ENCODE data around the gene NUTM2A.
"Not testable (repeated sequence)": the region's sequence is repeated elsewhere in the genome, so short reads cannot be mapped to it uniquely, and the experiment has no call there.

NUTM2A gene, protein sequence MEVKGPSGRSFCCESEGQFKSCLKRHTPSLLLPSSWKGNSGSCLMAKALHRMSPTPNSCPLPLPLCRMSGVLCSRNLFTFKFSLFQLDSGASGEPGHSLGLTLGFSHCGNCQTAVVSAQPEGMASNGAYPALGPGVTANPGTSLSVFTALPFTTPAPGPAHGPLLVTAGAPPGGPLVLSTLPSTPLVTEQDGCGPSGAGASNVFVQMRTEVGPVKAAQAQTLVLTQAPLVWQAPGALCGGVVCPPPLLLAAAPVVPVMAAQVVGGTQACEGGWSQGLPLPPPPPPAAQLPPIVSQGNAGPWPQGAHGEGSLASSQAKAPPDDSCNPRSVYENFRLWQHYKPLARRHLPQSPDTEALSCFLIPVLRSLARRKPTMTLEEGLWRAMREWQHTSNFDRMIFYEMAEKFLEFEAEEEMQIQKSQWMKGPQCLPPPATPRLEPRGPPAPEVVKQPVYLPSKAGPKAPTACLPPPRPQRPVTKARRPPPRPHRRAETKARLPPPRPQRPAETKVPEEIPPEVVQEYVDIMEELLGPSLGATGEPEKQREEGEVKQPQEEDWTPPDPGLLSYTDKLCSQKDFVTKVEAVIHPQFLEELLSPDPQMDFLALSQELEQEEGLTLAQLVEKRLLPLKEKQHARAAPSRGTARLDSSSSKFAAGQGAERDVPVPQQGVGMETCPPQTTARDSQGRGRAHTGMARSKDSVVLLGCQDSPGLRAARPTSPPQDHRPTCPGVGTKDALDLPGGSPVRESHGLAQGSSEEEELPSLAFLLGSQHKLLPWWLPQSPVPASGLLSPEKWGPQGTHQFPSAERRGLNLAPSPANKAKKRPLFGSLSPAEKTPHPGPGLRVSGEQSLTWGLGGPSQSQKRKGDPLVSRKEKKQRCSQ

DNA sequence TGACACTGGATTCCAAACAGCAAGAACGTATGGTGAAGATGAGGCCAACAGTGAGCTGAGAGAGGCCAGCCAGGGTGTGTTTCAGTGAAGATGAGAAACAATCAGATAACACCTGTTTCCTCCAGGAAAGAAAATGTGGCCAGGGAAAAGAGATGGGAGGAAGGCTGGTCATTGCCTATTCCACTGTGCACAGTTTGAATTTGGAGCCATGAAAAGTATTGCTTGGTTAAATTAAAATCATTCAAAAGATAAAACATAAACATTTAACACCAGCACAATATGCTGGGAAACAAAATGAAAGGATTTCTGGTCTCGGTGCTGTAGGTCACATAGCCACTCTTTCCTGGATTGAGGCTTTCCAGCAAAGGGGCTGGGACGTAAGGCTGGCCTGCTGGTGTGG, at the start of gene NUTM2A:
NUTM2A (plus strand) TSS at position 301 of the 400 bp plus-strand sequence. CDS start 383 bp downstream, outside the sequence.
- not testable (repeated sequence) for DNase-seq (ENCODE audit: low read depth in 3 of 3)

- not testable (repeated sequence) for DNase-seq (ENCODE audit: low read depth in 3 of 3)
Observed at GRCh38 chr10:87177587-87177986, 47.7 kb upstream of the NUTM2A start.

DNA sequence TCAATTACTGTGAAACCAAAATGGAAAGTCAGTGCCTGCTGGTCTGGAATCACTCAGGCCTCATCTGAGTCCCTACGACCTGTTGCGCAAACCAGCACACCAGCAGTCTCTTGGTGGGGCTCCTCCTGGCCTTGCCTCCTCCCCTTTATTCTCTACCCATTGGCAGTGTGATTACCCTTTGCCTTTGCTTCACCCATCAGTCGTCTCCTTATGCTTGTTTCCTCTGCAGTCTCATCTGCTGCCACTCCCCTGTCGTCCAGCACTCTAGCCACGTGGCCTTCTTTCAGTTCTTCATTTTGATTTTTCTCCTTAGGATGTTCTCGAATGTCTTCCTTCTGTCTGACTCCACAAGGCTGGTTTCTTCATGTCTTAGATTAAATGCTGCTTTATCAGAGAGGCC, 40.8 kb upstream of the NUTM2A start:
- not testable (repeated sequence) for DNase-seq (ENCODE audit: low read depth in 3 of 3)

GRCh38 chr10:87186016-87186415, 39.2 kb upstream of the NUTM2A start:
- not testable (repeated sequence) for DNase-seq (ENCODE audit: low read depth in 3 of 3)

GRCh38 chr10:87187573-87187972, 37.7 kb upstream of the NUTM2A start:
- not testable (repeated sequence) for DNase-seq (ENCODE audit: low read depth in 3 of 3)

GRCh38 chr10:87191841-87192240, 33.4 kb upstream of the NUTM2A start:
- not testable (repeated sequence) for DNase-seq (ENCODE audit: low read depth in 3 of 3)

GRCh38 chr10:87200924-87201323, 24.3 kb upstream of the NUTM2A start:
- not testable (repeated sequence) for DNase-seq (ENCODE audit: low read depth in 3 of 3)

DNA sequence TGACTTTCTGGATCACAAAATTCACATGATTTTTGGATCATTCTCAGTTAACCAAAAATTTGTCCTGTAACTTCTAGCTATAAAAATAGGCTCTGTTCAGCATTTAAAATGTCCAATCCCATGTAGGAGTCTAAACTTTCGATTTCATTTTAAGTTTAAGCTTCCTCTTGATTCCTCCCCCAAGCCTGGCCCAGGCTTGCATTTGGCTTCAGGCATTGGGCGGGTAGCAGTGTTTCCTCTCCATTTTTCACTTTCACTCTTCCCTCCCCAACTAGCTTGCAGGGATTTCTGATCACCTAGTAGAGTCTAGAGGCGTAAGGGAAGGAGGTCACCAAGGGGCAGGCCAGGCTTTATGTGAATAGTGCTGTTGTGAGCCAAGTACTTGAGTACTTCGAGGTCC, 20.4 kb upstream of the NUTM2A start:
- DNase-seq (ENCODE audit: low read depth in 3 of 3): not testable (repeated sequence)

DNA sequence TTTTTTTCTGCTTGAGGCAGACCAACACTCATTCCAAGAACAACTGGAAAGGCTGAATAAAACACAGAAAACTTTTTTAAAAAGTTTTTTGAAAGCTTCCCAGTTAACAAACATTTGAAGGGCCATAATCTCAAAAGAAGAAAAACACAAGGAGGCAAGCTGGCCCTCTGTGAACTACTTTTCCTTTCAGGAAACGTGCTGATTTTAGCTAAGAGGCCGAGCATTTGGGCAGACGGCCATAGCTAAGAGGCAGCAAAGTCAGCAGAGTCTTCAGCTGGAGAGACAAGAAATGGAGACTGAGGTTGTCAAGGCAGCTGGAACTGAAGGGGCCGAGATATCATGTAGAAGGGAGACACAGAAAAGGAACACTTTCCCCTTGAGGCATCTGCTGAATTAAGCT, 18.3 kb upstream of the NUTM2A start:
- DNase-seq (ENCODE audit: low read depth in 3 of 3): not testable (repeated sequence)

DNA sequence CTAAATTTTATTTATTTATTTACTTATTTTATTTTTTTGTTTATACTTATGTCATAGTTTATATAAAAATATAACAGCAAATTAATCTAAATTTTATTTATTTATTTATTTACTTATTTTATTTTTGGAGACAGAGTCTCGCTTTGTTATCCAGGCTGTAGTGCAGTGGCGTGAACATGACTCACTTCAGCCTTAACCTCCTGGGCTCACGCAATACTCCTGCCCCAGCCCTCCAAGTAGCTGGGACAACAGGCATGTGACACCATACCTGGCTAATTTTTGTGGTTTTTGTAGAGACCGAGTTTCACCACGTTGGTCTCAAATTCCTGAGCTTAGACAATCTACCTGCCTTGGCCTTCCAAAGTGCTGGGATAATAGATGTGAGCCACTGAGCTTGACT, 14.9 kb upstream of the NUTM2A start:
- not testable (repeated sequence) for DNase-seq (ENCODE audit: low read depth in 3 of 3)

DNA sequence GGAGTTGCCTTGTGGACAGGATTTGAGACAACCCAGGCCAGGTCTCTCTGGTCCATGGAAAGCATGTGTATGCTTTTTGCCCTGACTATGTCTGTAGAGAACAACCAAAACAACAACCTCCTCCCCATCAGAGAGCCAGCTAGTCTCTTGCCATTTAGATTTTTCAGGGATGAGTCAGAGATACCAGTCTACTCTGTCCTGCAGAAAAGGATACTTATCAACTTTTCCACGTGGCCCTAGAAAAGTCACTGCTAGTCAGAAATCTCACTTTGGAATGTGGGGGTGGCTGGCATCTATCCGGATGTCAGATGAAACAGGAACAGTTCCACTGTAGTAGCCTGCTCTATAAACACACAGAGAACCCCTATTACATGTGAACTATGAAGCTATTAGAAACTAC, 13.4 kb upstream of the NUTM2A start:
- DNase-seq (ENCODE audit: low read depth in 3 of 3): not testable (repeated sequence)

DNA sequence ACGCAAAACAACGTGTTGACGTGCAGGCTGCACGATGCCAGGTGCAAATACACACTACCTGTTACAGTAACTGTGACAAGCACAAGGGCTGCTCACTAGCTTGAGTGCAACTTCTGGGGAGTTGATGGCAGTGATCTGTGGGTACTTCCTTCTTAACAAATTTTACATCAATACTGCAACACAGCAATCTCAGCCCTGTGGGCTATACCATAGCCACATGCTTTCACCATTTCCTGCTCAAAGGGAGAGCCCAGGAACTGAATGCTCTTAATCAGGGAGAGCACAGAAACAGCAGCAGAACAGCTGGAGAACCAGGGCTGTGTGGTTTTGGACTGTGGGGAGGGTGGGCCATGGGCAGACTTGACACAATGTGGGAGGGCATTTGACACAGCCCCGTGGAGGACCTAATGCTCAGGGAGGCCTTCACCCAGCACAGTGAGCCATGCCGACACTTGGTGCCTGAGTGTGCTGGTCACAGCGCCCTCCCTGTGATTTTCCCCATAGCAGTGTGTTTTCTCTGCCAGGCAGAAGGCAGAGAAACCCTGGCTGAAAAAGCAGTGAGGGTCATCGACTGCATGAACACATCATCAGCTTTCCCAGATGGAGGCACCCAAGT, 12.0 kb upstream of the NUTM2A start:
- DNase-seq (ENCODE audit: low read depth in 3 of 3): not testable (repeated sequence)

DNA sequence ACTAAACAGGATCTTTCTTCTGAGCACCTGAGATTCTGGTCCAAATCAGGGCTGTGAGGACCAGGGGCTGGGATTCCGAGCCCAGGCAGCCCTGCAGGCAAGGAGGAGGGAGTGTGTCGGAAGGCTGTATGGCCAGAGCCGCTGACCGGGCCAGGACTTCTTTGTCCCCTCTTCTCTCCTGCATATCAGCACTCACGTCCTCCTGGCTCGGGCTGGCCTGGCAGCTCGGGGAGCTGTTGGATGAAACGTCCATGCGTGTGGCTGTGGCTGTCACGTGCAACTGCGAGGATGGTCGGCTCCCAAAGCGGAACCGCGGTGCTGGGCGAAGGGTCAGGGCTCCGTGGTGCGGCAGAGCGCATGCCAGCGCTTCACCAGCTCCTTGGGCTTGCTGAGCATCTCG, 11.4 kb upstream of the NUTM2A start:
- not testable (repeated sequence) for DNase-seq (ENCODE audit: low read depth in 3 of 3)

GRCh38 chr10:87216120-87216519, 9.1 kb upstream of the NUTM2A start:
- DNase-seq (ENCODE audit: low read depth in 3 of 3): not testable (repeated sequence)

DNA sequence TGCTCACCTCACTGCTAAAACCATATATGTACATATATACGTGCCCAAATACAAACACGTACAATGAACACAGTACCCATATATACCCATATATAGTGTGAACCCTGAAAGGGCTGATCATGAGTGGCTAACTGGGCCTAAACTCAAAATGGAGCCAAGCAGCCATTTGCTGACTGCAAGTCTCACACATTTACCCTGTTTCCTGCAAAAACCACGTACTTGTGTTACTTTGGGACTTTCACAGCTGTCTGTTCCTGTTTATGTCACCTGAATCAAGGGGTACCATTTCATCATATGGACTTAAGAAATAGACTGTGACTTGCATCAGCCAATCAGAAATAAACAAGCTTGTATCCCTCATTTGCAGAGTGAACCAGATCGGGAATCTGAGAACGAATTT, 5.9 kb upstream of the NUTM2A start:
- not testable (repeated sequence) for DNase-seq (ENCODE audit: low read depth in 3 of 3)

GRCh38 chr10:87222789-87223188, 2.5 kb upstream of the NUTM2A start:
- not testable (repeated sequence) for DNase-seq (ENCODE audit: low read depth in 3 of 3)

DNA sequence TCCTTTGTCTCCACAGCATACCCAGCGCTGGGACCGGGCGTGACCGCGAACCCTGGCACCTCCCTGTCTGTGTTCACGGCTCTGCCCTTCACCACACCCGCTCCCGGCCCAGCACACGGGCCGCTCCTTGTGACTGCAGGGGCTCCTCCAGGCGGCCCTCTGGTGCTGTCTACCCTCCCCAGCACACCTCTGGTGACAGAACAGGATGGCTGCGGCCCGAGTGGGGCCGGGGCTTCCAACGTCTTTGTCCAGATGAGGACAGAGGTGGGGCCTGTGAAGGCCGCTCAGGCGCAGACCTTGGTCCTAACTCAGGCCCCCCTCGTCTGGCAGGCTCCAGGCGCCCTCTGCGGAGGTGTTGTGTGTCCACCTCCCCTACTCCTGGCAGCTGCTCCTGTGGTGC, 3.0 kb downstream of the NUTM2A start:
- not testable (repeated sequence) for DNase-seq (ENCODE audit: low read depth in 3 of 3)

DNA sequence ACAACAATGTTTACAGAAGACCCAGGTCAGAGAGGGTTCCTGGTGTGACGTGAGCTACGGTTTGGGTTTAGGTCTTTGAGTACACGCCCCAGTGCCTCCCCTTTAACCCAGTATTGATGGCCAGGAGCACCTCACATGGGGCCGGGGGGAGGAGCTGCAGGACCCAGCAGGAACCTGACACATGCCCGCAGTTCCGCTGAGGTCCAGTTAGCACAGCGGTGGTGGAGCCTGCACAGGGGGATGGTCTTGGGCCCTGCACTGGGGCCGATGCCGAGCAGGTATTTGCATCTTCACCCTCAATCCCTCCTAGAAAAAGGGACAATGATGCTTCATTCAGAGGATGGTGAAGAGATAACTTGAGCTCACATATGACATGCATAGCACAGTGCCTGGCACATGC, 4.0 kb downstream of the NUTM2A start:
- DNase-seq (ENCODE audit: low read depth in 3 of 3): not testable (repeated sequence)

DNA sequence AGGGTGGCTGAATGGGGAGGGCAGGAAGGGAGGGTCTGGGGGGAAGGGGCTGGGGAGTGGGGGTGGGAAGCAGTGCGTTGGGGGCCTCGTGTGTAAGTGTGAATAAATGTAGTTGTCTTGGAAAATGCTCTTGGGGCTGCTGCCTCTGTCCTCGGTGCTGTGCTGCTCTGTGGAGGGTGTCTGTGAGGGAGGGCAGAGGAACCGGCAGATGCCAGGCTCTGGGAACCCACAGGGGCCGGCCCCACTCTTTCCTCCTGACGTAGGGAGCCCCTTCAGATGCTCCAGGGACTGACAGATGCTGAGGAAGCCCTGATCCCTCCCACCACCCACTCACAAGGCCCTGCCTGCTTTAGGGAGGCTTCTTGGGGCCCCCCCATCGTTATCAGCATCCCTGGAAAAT, 9.6 kb downstream of the NUTM2A start:
- DNase-seq (ENCODE audit: low read depth in 3 of 3): not testable (repeated sequence)

DNA sequence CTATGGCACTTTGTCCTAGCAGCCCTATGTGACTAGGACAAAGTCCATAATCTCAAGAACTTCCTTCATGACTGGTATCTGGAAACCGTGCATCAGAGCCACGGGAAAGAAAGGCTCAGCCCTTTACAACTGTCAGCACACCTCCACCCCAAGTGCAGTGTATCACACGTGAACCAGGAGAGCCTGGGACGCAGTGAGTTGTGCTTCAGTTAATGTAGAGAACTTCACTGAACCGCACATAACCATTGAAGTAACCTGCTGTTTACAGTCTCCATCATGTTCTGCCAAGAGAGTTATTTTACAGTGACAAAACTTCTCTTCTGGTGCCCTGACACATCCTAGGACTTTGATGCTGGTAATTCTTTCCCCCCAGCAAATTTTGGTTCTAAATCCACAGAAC, 12.0 kb downstream of the NUTM2A start:
- not testable (repeated sequence) for DNase-seq (ENCODE audit: low read depth in 3 of 3)

GRCh38 chr10:87239346-87239808, 14.1 kb downstream of the NUTM2A start:
- DNase-seq (ENCODE audit: low read depth in 3 of 3): not testable (repeated sequence)

DNA sequence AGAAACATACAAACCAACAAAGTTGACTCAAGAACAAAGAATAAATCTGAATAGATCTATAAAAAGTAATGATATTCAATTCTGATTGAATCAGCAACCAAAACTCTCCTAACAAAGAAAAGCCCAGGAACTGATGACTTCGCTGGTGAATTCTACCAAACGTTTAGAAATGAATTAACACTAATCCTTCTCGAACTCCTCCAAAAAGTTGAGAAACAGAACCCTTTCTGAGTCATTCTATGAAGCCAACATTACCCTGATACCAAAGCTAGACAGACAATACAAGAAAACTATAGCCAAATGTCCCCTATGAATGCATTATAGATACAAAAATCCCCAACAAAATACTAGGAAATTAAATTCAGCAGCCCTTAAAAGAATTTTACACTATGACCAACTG, 16.9 kb downstream of the NUTM2A start:
- DNase-seq (ENCODE audit: low read depth in 3 of 3): not testable (repeated sequence)

All from stimulated activated CD4-positive, alpha-beta T cell treated with anti-CD3 and anti-CD28 coated beads, TNF-alpha, amount 100 ng/mL, for 24 hours (primary cell).